ENCODE measurements around the gene TECRL.

The TECRL gene

GRCh38 chr4:64409300-64409699 lies at the start of gene TECRL:
Gene TECRL (minus strand): TSS chr4:64409450. CDS start chr4:64409351, 99 bp downstream.
- Histone ChIP-seq H3K9me3 (ENCODE audit: control insufficient read depth, low read depth, low read length) (no peaks in the 10 kb centered on the region), H3K4me3 (ENCODE audit: low read length) (no peak within 1 kb of the TSS), H3K9ac (ENCODE audit: low read length) (no peak within 1 kb of the TSS), H3K27me3 (ENCODE audit: control insufficient read depth, insufficient read depth, low read length) (no peaks in the 10 kb centered on the region), H3K36me3 (ENCODE audit: control insufficient read depth, low read depth, low read length) (no peaks in the 10 kb centered on the region), H3K4me1 (ENCODE audit: control insufficient read depth, low read depth, low read length) (no peaks in the 10 kb centered on the region), H3K27ac (ENCODE audit: low read length) (no peak within 1 kb of the TSS)

GRCh38 chr4:64432674-64433073 lies 23.4 kb upstream of the TECRL start:
- Histone ChIP-seq H3K9ac (ENCODE audit: low read length) (no peak overlapping the region), H3K36me3 (ENCODE audit: control insufficient read depth, low read depth, low read length) (no peaks in the 10 kb centered on the region), H3K27ac (ENCODE audit: low read length) (no peak overlapping the region), H3K27me3 (ENCODE audit: control insufficient read depth, insufficient read depth, low read length) (no peaks in the 10 kb centered on the region), H3K9me3 (ENCODE audit: control insufficient read depth, low read depth, low read length) (no peaks in the 10 kb centered on the region), H3K4me3 (ENCODE audit: low read length) (no peak overlapping the region), H3K4me1 (ENCODE audit: control insufficient read depth, low read depth, low read length) (no peaks in the 10 kb centered on the region)

GRCh38 chr4:64430933-64431332 lies 21.7 kb upstream of the TECRL start:
- no peak overlapping the region for H3K27ac ChIP-seq (ENCODE audit: low read length)
- no peak overlapping the region for H3K9ac ChIP-seq (ENCODE audit: low read length)
- H3K27me3 ChIP-seq (ENCODE audit: control insufficient read depth, insufficient read depth, low read length): no peaks in the 10 kb centered on the region
- H3K9me3 ChIP-seq (ENCODE audit: control insufficient read depth, low read depth, low read length): no peaks in the 10 kb centered on the region
- H3K4me3 ChIP-seq (ENCODE audit: low read length): no peak overlapping the region
- no peaks in the 10 kb centered on the region for H3K4me1 ChIP-seq (ENCODE audit: control insufficient read depth, low read depth, low read length)
- H3K36me3 ChIP-seq (ENCODE audit: control insufficient read depth, low read depth, low read length): no peaks in the 10 kb centered on the region

GRCh38 chr4:64417974-64418373 lies 8.7 kb upstream of the TECRL start:
- Histone ChIP-seq H3K36me3 (ENCODE audit: control insufficient read depth, low read depth, low read length) (no peaks in the 10 kb centered on the region), H3K4me1 (ENCODE audit: control insufficient read depth, low read depth, low read length) (no peaks in the 10 kb centered on the region), H3K4me3 (ENCODE audit: low read length) (no peak overlapping the region), H3K9ac (ENCODE audit: low read length) (no peak overlapping the region), H3K27ac (ENCODE audit: low read length) (no peak overlapping the region), H3K27me3 (ENCODE audit: control insufficient read depth, insufficient read depth, low read length) (no peaks in the 10 kb centered on the region), H3K9me3 (ENCODE audit: control insufficient read depth, low read depth, low read length) (no peaks in the 10 kb centered on the region)

- Histone ChIP-seq H3K36me3 (ENCODE audit: control insufficient read depth, low read depth, low read length) (no peaks in the 10 kb centered on the region), H3K27ac (ENCODE audit: low read length) (no peak overlapping the region), H3K9ac (ENCODE audit: low read length) (no peak overlapping the region), H3K4me3 (ENCODE audit: low read length) (no peak overlapping the region), H3K27me3 (ENCODE audit: control insufficient read depth, insufficient read depth, low read length) (no peaks in the 10 kb centered on the region), H3K9me3 (ENCODE audit: control insufficient read depth, low read depth, low read length) (no peaks in the 10 kb centered on the region), H3K4me1 (ENCODE audit: control insufficient read depth, low read depth, low read length) (no peaks in the 10 kb centered on the region)
Observed at GRCh38 chr4:64407000-64407399, 2.2 kb downstream of the TECRL start.

GRCh38 chr4:64405761-64406160 lies 3.5 kb downstream of the TECRL start:
- Histone ChIP-seq H3K9me3 (ENCODE audit: control insufficient read depth, low read depth, low read length) (no peaks in the 10 kb centered on the region), H3K27ac (ENCODE audit: low read length) (no peak overlapping the region), H3K27me3 (ENCODE audit: control insufficient read depth, insufficient read depth, low read length) (no peaks in the 10 kb centered on the region), H3K36me3 (ENCODE audit: control insufficient read depth, low read depth, low read length) (no peaks in the 10 kb centered on the region), H3K9ac (ENCODE audit: low read length) (no peak overlapping the region), H3K4me3 (ENCODE audit: low read length) (no peak overlapping the region), H3K4me1 (ENCODE audit: control insufficient read depth, low read depth, low read length) (no peaks in the 10 kb centered on the region)

- Histone ChIP-seq H3K27me3 (ENCODE audit: control insufficient read depth, insufficient read depth, low read length) (no peaks in the 10 kb centered on the region), H3K4me1 (ENCODE audit: control insufficient read depth, low read depth, low read length) (no peaks in the 10 kb centered on the region), H3K9me3 (ENCODE audit: control insufficient read depth, low read depth, low read length) (no peaks in the 10 kb centered on the region), H3K27ac (ENCODE audit: low read length) (no peak overlapping the region), H3K4me3 (ENCODE audit: low read length) (no peak overlapping the region), H3K9ac (ENCODE audit: low read length) (no peak overlapping the region), H3K36me3 (ENCODE audit: control insufficient read depth, low read depth, low read length) (no peaks in the 10 kb centered on the region)
Observed at GRCh38 chr4:64402684-64403083, 6.6 kb downstream of the TECRL start.

- Histone ChIP-seq H3K27ac (ENCODE audit: low read length) (no peak overlapping the region), H3K4me1 (ENCODE audit: control insufficient read depth, low read depth, low read length) (no peaks in the 10 kb centered on the region), H3K4me3 (ENCODE audit: low read length) (no peak overlapping the region), H3K9ac (ENCODE audit: low read length) (no peak overlapping the region), H3K36me3 (ENCODE audit: control insufficient read depth, low read depth, low read length) (no peaks in the 10 kb centered on the region), H3K27me3 (ENCODE audit: control insufficient read depth, insufficient read depth, low read length) (no peaks in the 10 kb centered on the region), H3K9me3 (ENCODE audit: control insufficient read depth, low read depth, low read length) (no peaks in the 10 kb centered on the region)
Observed at GRCh38 chr4:64399313-64400109, 9.7 kb downstream of the TECRL start.

GRCh38 chr4:64394469-64394868 lies 14.8 kb downstream of the TECRL start:
- Histone ChIP-seq H3K4me1 (ENCODE audit: control insufficient read depth, low read depth, low read length) (no peaks in the 10 kb centered on the region), H3K27ac (ENCODE audit: low read length) (no peak overlapping the region), H3K9ac (ENCODE audit: low read length) (no peak overlapping the region), H3K27me3 (ENCODE audit: control insufficient read depth, insufficient read depth, low read length) (no peaks in the 10 kb centered on the region), H3K36me3 (ENCODE audit: control insufficient read depth, low read depth, low read length) (no peaks in the 10 kb centered on the region), H3K4me3 (ENCODE audit: low read length) (no peak overlapping the region), H3K9me3 (ENCODE audit: control insufficient read depth, low read depth, low read length) (no peaks in the 10 kb centered on the region)

- Histone ChIP-seq H3K4me1 (ENCODE audit: control insufficient read depth, low read depth, low read length) (no peaks in the 10 kb centered on the region), H3K4me3 (ENCODE audit: low read length) (no peak overlapping the region), H3K9ac (ENCODE audit: low read length) (no peak overlapping the region), H3K9me3 (ENCODE audit: control insufficient read depth, low read depth, low read length) (no peaks in the 10 kb centered on the region), H3K36me3 (ENCODE audit: control insufficient read depth, low read depth, low read length) (no peaks in the 10 kb centered on the region), H3K27me3 (ENCODE audit: control insufficient read depth, insufficient read depth, low read length) (no peaks in the 10 kb centered on the region), H3K27ac (ENCODE audit: low read length) (no peak overlapping the region)
Observed at GRCh38 chr4:64388252-64388651, 21.0 kb downstream of the TECRL start.

- H3K27ac ChIP-seq (ENCODE audit: low read length): no peak overlapping the region
- no peaks in the 10 kb centered on the region for H3K27me3 ChIP-seq (ENCODE audit: control insufficient read depth, insufficient read depth, low read length)
- H3K36me3 ChIP-seq (ENCODE audit: control insufficient read depth, low read depth, low read length): no peaks in the 10 kb centered on the region
- no peaks in the 10 kb centered on the region for H3K4me1 ChIP-seq (ENCODE audit: control insufficient read depth, low read depth, low read length)
- no peak overlapping the region for H3K4me3 ChIP-seq (ENCODE audit: low read length)
- H3K9me3 ChIP-seq (ENCODE audit: control insufficient read depth, low read depth, low read length): no peaks in the 10 kb centered on the region
- no peak overlapping the region for H3K9ac ChIP-seq (ENCODE audit: low read length)
Observed at GRCh38 chr4:64385220-64385619, 24.0 kb downstream of the TECRL start.
